HepG2 (cell line): ENCODE measurements around the gene AJM1. TPM values are rescaled to one million over a fixed set of nuclear protein-coding genes. Genes with fewer than 3 reads are reported as not detected.

Experiments
- ARID4A ChIP-seq: sonication (generic); formaldehyde crosslinking; IDR thresholded peaks from 2 replicates; pipeline ENCODE4 v1.5.0; 2020; ENCODE audit warnings: mild to moderate bottlenecking, missing genetic modification reagents, borderline replicate concordance
- ATM ChIP-seq: fragments of 450-650 bp; IDR thresholded peaks from 2 replicates; pipeline ENCODE4 v1.7.1; 2017; ENCODE audit warnings: mild to moderate bottlenecking, borderline replicate concordance
- DRAP1 ChIP-seq: IDR thresholded peaks from 2 replicates; pipeline ENCODE4 v1.6.1; 2016; ENCODE audit warnings: missing genetic modification reagents, missing compliant biosample characterization
- HMGA1 ChIP-seq: sonication (generic); formaldehyde crosslinking; conservative IDR thresholded peaks from 2 replicates; pipeline ENCODE4 v1.4.0; 2020; ENCODE audit warnings: missing genetic modification reagents
- KDM4B ChIP-seq: sonication (generic); formaldehyde crosslinking; IDR thresholded peaks from 2 replicates; pipeline ENCODE4 v1.4.0; 2020; ENCODE audit warnings: missing genetic modification reagents
- NFE2L1 ChIP-seq: sonication (generic); formaldehyde crosslinking; IDR thresholded peaks from 2 replicates; pipeline ENCODE4 v1.4.0; 2020; ENCODE audit warnings: missing genetic modification reagents, mild to moderate bottlenecking, borderline replicate concordance
- NFKB2 ChIP-seq: sonication (generic); formaldehyde crosslinking; IDR thresholded peaks from 2 replicates; pipeline ENCODE4 v1.4.0; 2020; ENCODE audit warnings: missing genetic modification reagents, borderline replicate concordance
- NR2F2 ChIP-seq: IDR thresholded peaks from 2 replicates; pipeline ENCODE4 v1.6.1; 2012; ENCODE audit warnings: low read depth, inconsistent platforms, borderline replicate concordance
- PAXIP1 ChIP-seq: sonication (generic); formaldehyde crosslinking; conservative IDR thresholded peaks from 2 replicates; pipeline ENCODE4 v1.4.0; 2020; ENCODE audit warnings: mild to moderate bottlenecking, missing genetic modification reagents, moderate library complexity
- RBM39 ChIP-seq: fragments of 200-400 bp; formaldehyde crosslinking; IDR thresholded peaks from one replicate; pipeline ENCODE4 v1.6.1; 2018; ENCODE audit warnings: antibody characterized with exemption, mild to moderate bottlenecking, low read depth, low read length; ENCODE audit not compliant: poor library complexity, severe bottlenecking
- SRSF4 ChIP-seq: fragments of 200-400 bp; formaldehyde crosslinking; IDR thresholded peaks from one replicate; pipeline ENCODE4 v1.6.1; 2018; ENCODE audit warnings: mild to moderate bottlenecking, low read depth, low read length, moderate library complexity; ENCODE audit not compliant: poor library complexity, severe bottlenecking
- ZBTB3 ChIP-seq: sonication (generic); formaldehyde crosslinking; IDR thresholded peaks from 2 replicates; pipeline ENCODE4 v1.4.0; 2020; ENCODE audit warnings: low read depth, mild to moderate bottlenecking, moderate library complexity, missing genetic modification reagents, borderline replicate concordance
- polyA plus RNA-seq, 8 experiments: library from polyadenylated mRNA; depleted of rRNA in 3 of 8; stranded (reverse) in 7 of 8; unstranded in 1 of 8; fragments of >200 nt; fragmentation: Illumina TruSeq in 4 of 8; extraction: Trizol in 4 of 8; gene quantifications; 2 replicates each; pipeline versions ENCODE4 v1.2.1 to v1.2.3, GENCODE V29; 2011 to 2016; ENCODE audit warnings: low read depth in 4 of 8, missing spikeins in 1 of 8, mixed read lengths in 1 of 8; ENCODE audit not compliant: insufficient read depth in 1 of 8
- total RNA-seq, 5 experiments: library from RNA; depleted of rRNA; stranded (reverse); fragments of >200 nt; fragmentation: Illumina TruSeq; extraction: Trizol; gene quantifications; 2 replicates each; pipeline ENCODE4 v1.2.3, GENCODE V29; 2016; ENCODE audit warnings: low read depth in 1 of 5
- TF ChIP-seq, protein P1 (sequence below): sonication (generic); formaldehyde crosslinking; IDR thresholded peaks from 2 replicates; pipeline ENCODE4 v1.4.0; 2020; ENCODE audit warnings: missing genetic modification reagents

AJM1 gene
- total and polyA plus RNA-seq, 2 of the 13 experiments (the other 11 are each of a cell fraction or from before 2014, with no cell fraction given) = 1.1 to 1.2 TPM

DNA sequence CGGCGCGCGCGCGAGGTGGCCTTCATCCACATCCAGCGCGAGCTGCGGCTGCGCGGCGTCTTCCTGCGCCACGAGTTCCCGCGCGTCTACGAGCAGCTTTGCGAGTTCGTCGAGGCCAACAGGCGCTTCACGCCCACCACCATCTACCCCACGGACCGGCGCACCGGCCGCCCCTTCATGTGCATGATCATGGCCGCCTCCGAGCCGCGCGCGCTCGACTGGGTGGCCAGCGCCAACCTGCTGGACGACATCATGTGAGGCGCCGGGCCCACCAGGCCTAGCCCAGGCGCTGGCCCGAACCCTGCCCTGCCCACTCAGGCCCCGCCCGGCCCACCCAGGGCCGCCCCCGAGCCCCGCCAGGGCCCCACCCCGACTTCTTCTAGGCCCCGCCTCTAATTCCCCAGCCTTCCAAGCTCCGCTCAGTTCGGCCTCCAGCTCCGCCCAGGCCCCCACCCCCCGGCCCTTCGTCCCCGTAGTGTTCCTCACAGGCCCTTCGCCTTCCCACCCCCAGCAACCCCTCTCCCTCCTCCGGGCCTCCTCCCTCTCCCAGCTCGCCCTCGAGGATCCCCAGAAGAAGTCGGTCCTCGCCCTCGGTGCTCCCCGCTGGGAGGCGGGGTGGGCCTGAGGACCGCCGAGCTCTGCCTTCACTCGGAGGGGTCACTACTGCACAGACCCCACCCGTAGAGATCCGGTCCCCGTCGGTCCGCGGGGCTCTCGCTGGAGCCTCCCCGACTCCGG, 5.0 kb downstream of the AJM1 start (continued):
- TF ChIP-seq ZBTB3 (CRISPR knock-in tag) = no peak
- no peak for TF ChIP-seq HMGA1 (CRISPR knock-in tag)
- no peak for TF ChIP-seq ATM
- no peak for TF ChIP-seq RBM39
- TF ChIP-seq NFE2L1 = no peak
- TF ChIP-seq NFKB2 = no peak
- no peak for TF ChIP-seq KDM4B (CRISPR knock-in tag)
- TF ChIP-seq NR2F2 = no peak
- TF ChIP-seq, protein P1, sequence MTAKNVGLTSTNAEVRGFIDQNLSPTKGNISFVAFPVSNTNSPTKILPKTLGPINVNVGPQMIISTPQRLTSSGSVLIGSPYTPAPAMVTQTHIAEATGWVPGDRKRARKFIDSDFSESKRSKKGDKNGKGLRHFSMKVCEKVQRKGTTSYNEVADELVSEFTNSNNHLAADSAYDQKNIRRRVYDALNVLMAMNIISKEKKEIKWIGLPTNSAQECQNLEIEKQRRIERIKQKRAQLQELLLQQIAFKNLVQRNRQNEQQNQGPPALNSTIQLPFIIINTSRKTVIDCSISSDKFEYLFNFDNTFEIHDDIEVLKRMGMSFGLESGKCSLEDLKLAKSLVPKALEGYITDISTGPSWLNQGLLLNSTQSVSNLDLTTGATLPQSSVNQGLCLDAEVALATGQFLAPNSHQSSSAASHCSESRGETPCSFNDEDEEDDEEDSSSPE (CRISPR knock-in tag) = no peak; the same call in 1 of the 2 replicates
- TF ChIP-seq PAXIP1 (CRISPR knock-in tag) = no peak; the same call in 1 of the 2 replicates
- TF ChIP-seq ARID4A (CRISPR knock-in tag) = no peak
- TF ChIP-seq DRAP1 (CRISPR knock-in tag) = no peak
- peak; percentile 33 for TF ChIP-seq SRSF4
